22Rv1 (cell line): ENCODE results near the gene TMED4.

Source experiments
- H3K27ac ChIP-seq: fragments of 450-650 bp; 2 replicates; pipeline ENCODE4 v1.5.1; 2017
- ZFX ChIP-seq: fragments of 450-650 bp; IDR thresholded peaks from 2 replicates; pipeline ENCODE4 v1.6.1; 2017; ENCODE audit warnings: antibody characterized with exemption, borderline replicate concordance
- TF ChIP-seq, protein P1 (sequence below): fragments of 450-650 bp; IDR thresholded peaks from 2 replicates; pipeline ENCODE4 v1.5.1; 2017; ENCODE audit warnings: mild to moderate bottlenecking

TMED4 gene

GRCh38 chr7:44536090-44536489 is 45.9 kb downstream of the TMED4 start:
- no peak overlapping the region for H3K27ac ChIP-seq
- TF ChIP-seq ZFX, result no peak
- TF ChIP-seq, protein P1, sequence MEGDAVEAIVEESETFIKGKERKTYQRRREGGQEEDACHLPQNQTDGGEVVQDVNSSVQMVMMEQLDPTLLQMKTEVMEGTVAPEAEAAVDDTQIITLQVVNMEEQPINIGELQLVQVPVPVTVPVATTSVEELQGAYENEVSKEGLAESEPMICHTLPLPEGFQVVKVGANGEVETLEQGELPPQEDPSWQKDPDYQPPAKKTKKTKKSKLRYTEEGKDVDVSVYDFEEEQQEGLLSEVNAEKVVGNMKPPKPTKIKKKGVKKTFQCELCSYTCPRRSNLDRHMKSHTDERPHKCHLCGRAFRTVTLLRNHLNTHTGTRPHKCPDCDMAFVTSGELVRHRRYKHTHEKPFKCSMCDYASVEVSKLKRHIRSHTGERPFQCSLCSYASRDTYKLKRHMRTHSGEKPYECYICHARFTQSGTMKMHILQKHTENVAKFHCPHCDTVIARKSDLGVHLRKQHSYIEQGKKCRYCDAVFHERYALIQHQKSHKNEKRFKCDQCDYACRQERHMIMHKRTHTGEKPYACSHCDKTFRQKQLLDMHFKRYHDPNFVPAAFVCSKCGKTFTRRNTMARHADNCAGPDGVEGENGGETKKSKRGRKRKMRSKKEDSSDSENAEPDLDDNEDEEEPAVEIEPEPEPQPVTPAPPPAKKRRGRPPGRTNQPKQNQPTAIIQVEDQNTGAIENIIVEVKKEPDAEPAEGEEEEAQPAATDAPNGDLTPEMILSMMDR, result no peak

- TF ChIP-seq ZFX, result no peak
- TF ChIP-seq, protein P1, result no peak
- H3K27ac ChIP-seq, result no peak overlapping the region
Measured at GRCh38 chr7:44535348-44536064, 46.5 kb downstream of the TMED4 start.

GRCh38 chr7:44534501-44534900 is 47.5 kb downstream of the TMED4 start:
- TF ChIP-seq, protein P1, result peak; percentile 99
- TF ChIP-seq ZFX, result no peak
- no peak overlapping the region for H3K27ac ChIP-seq

DNA sequence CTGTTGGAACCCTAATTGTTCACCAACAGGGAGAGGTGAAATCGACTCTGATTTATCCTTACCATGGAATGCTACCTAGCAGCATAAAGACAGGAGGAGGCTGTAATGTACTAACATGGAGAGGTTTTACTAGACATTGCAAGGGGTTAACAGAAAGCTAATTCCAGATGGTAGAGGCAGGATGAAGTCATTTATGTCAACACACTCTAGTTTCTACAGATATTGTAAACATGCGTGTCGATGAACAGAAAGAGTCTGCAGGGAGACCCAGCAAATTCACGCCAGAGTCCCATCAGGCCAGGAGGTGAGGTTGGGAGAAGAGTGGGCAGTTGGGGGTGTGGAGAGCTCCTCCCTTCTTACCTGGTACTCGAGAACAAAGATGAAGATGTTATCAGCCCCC is 47.9 kb downstream of the TMED4 start:
- no peak overlapping the region for H3K27ac ChIP-seq
- TF ChIP-seq, protein P1, result no peak
- no peak for TF ChIP-seq ZFX

DNA sequence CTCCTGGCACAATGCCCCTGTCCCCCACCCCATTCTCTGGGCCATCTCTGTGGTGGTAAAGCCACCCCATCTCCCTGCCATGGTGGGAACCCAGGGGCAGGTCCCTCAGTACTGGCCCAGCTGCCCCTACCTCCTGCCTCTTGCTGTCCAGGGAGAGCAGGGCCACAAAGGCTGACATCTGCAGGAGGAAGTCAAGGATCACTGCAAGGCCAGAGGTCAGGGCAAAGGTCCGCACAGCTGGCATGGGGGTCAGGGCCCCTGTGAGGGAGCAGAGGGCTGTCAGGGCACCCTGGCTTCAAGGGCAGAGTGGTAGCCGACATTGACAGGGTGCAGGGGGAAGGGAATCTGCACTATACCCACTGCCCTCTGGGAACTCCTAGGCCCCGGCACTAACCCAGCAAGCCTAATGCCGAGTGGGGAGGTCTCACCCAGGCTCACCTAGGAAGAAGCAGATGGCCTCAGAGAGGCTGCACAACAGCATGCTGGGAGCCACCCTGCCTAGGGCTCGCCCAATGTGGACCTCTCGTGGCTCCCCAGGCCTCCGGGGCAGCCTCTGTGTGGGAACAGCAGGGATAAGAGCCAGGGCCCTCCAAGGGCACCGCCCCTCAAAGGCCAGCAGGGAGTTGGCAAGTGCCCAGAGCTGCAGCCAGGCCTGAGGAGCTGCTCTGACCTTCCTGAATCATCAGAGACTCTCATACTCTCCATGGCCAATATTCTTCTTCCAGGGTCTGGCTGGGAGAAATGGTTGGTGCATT is 48.6 kb downstream of the TMED4 start:
- no peak overlapping the region for H3K27ac ChIP-seq
- TF ChIP-seq, protein P1, result no peak
- no peak for TF ChIP-seq ZFX

DNA sequence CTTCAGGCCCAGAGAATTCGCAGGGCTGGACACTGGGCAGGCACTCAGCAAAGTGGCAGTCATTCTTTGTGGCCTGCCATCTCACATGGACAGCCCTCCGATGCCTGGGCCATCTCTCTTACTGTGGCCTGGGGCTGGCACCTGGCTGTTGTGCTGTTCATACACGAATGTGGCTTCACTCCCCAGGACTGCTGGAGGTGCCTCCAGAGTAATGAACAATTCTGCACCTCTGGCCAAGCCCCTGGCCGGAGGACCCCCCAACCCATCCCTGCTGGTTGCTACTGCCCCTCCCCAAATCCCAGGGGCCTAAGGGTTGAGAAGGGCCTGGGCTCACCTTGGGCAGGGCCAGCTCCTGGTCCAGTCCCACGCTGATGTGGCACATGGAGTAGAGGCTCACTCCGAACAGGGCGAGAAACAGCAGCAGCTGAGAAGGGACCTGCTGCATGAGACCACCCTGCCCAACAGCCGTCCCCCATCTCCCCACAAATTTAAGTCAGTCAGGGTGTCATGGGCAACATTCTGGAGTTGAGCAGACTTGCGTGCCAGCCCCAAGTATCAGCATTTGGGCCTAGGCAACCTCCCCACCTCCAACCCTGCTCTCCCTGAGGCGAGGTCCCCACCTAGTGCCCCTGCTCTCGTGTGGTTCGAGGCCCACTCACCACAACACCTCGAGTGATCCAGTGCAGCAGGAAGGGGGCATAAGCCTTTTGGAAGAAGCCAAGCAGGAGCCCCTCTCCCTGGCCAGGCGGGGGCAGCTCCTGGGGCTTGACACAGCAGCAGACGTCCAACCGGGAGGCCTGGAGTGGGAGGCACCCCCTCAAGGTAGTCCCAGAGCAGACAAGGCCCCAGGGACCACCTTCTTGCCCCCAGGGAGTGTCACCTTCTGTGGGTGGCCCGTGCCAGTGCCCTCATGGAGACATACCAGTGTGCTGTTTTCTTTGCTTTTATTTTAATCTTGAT is 50.3 kb downstream of the TMED4 start:
- TF ChIP-seq, protein P1, result no peak
- TF ChIP-seq ZFX, result no peak
- H3K27ac ChIP-seq, result no peak overlapping the region
